OCI-LY3 (cell line): ENCODE results near the gene OR10H1.

Experiments
- EZH2phosphoT487 ChIP-seq: fragments of 200-600 bp; shearing (Covaris generic); IDR thresholded peaks from 2 replicates; pipeline ENCODE4 v1.6.1; 2018; ENCODE audit warnings: antibody characterized with exemption, mixed run types, low read depth
- TF ChIP-seq, protein P1 (sequence below): fragments of 200-600, 300-600 bp; sonication (generic); IDR thresholded peaks from 2 replicates; pipeline ENCODE4 v1.5.1; 2014; ENCODE audit warnings: antibody characterized with exemption, low read length, low read depth

- TF ChIP-seq, protein P1, sequence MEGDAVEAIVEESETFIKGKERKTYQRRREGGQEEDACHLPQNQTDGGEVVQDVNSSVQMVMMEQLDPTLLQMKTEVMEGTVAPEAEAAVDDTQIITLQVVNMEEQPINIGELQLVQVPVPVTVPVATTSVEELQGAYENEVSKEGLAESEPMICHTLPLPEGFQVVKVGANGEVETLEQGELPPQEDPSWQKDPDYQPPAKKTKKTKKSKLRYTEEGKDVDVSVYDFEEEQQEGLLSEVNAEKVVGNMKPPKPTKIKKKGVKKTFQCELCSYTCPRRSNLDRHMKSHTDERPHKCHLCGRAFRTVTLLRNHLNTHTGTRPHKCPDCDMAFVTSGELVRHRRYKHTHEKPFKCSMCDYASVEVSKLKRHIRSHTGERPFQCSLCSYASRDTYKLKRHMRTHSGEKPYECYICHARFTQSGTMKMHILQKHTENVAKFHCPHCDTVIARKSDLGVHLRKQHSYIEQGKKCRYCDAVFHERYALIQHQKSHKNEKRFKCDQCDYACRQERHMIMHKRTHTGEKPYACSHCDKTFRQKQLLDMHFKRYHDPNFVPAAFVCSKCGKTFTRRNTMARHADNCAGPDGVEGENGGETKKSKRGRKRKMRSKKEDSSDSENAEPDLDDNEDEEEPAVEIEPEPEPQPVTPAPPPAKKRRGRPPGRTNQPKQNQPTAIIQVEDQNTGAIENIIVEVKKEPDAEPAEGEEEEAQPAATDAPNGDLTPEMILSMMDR, result no peak
- no peak for TF ChIP-seq EZH2phosphoT487
These were observed 25.4 kb downstream of the OR10H1 start for GRCh38 chr19:15790096-15790495.
